Central memory CD8-positive, alpha-beta T cell (primary cell): ENCODE results near the gene ARRDC3.

Experiments
- ATAC-seq: fragments of 150-1000 bp; cut with Tn5 transposase; replicated peaks from 2 replicates; pipeline ENCODE4 v1.10.0; 2022; ENCODE audit warnings: mild to moderate bottlenecking, moderate FRiP score, moderate number of reproducible peaks; ENCODE audit not compliant: poor library complexity, severe bottlenecking; ENCODE audit errors: extremely low read depth
- DNase-seq, 2 donors: peaks; one replicate each; pipeline ENCODE4 v3.0.0; 2021; ENCODE audit warnings: low spot score in 2 of 2
- H3K27ac Mint-ChIP-seq: one replicate; pipeline ENCODE4 v1.8.0; 2022; ENCODE audit warnings: low read depth, mild to moderate bottlenecking, moderate library complexity, mixed read lengths
- H3K27me3 Mint-ChIP-seq: one replicate; pipeline ENCODE4 v1.8.0; 2022; ENCODE audit warnings: mixed read lengths
- H3K36me3 Mint-ChIP-seq: one replicate; pipeline ENCODE4 v1.8.0; 2022; ENCODE audit warnings: mild to moderate bottlenecking, moderate library complexity, mixed read lengths; ENCODE audit not compliant: insufficient read depth
- H3K4me1 Mint-ChIP-seq: one replicate; pipeline ENCODE4 v1.8.0; 2022; ENCODE audit warnings: mixed read lengths
- H3K4me3 Mint-ChIP-seq: one replicate; pipeline ENCODE4 v1.8.0; 2022; ENCODE audit warnings: mild to moderate bottlenecking, moderate library complexity, mixed read lengths
- H3K9me3 Mint-ChIP-seq: one replicate; pipeline ENCODE4 v1.8.0; 2022; ENCODE audit warnings: mixed read lengths

Gene ARRDC3

DNA sequence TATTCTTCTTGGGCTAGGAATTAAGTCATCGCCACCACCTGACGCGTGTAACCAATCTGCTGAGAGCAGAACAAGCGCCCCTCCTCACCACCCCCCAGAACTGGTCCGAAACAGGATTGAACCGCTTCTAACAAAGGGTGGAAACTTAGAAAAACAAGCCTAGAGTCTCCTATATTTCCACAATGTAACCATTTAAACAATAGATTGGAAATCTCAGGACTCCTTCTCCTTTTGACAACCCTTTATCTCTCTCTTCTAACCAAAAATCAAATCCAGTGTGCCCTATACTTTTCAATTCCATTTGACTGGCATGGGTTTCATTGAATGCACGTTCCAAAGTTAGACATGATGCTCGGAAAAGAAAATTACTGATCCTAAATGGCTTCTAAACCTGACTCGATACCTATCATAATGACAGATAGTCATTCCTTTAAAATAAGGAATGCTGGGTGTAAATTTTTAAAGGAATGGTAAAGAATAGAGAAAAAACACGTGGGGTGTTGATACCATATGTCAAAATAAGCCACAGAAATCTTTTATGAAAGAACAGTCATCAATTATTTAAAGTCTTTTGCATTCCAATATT is 1.2 kb downstream of the ARRDC3 start:
- ATAC-seq (peak; percentile 44), DNase-seq (peak in 1 of 2 donors; percentile 82)
- H3K9me3 Mint-ChIP-seq = no peaks in the 10 kb centered on the region
- peaks cover 37% of the 10 kb centered on the region for H3K4me1 Mint-ChIP-seq
- peak overlapping the region; percentile 90 for H3K4me3 Mint-ChIP-seq
- H3K27ac Mint-ChIP-seq = peak overlapping the region; percentile 100
- peaks cover 56% of the 10 kb centered on the region for H3K36me3 Mint-ChIP-seq
- H3K27me3 Mint-ChIP-seq = no peaks in the 10 kb centered on the region

DNA sequence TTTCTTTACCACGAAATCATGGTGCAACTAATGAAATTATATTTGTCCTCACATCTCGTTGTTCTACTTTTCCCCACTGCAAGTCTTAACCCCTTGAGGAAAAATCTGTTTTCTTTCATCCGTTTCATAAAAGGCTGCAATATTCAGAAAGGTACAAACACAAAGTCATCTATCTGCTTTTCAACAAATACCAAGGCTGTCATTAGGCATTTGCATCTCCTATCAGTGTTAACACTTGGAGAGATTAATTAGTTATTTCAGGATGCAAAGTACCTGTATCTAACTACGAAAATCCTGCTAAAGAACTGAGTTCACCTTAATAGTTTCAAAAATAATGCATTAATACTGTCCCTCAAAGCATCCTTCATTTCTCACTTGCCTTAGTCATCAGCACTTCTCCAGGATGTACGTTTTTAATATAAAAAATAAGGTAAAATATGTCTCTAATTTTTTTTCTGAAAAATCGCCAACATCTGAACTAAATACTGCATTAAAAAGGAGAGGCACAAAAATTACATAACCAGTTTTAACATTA is 1.8 kb downstream of the ARRDC3 start:
- peaks cover 37% of the 10 kb centered on the region for H3K4me1 Mint-ChIP-seq
- peaks cover 56% of the 10 kb centered on the region for H3K36me3 Mint-ChIP-seq
- ATAC-seq = no peak
- H3K9me3 Mint-ChIP-seq = no peaks in the 10 kb centered on the region
- no peaks in the 10 kb centered on the region for H3K27me3 Mint-ChIP-seq
- H3K27ac Mint-ChIP-seq = peak overlapping the region; percentile 100
- H3K4me3 Mint-ChIP-seq = peak overlapping the region; percentile 90
- DNase-seq = no peak

GRCh38 chr5:91380491-91381238 is 2.5 kb downstream of the ARRDC3 start:
- no peaks in the 10 kb centered on the region for H3K9me3 Mint-ChIP-seq
- DNase-seq (peak; percentile 96 to 98), ATAC-seq (peak; percentile 61)
- peak overlapping the region; percentile 90 for H3K4me3 Mint-ChIP-seq
- no peaks in the 10 kb centered on the region for H3K27me3 Mint-ChIP-seq
- H3K27ac Mint-ChIP-seq = peak overlapping the region; percentile 100
- H3K36me3 Mint-ChIP-seq = peaks cover 59% of the 10 kb centered on the region
- H3K4me1 Mint-ChIP-seq = peaks cover 37% of the 10 kb centered on the region

GRCh38 chr5:91379914-91380490 is 3.1 kb downstream of the ARRDC3 start:
- Mint-ChIP-seq H3K27ac (peak overlapping the region; percentile 100), H3K9me3 (no peaks in the 10 kb centered on the region), H3K27me3 (no peaks in the 10 kb centered on the region), H3K4me3 (peak overlapping the region; percentile 90), H3K36me3 (peaks cover 65% of the 10 kb centered on the region), H3K4me1 (peaks cover 40% of the 10 kb centered on the region)
- ATAC-seq (peak; percentile 61), DNase-seq (peak; percentile 86 to 96)

DNA sequence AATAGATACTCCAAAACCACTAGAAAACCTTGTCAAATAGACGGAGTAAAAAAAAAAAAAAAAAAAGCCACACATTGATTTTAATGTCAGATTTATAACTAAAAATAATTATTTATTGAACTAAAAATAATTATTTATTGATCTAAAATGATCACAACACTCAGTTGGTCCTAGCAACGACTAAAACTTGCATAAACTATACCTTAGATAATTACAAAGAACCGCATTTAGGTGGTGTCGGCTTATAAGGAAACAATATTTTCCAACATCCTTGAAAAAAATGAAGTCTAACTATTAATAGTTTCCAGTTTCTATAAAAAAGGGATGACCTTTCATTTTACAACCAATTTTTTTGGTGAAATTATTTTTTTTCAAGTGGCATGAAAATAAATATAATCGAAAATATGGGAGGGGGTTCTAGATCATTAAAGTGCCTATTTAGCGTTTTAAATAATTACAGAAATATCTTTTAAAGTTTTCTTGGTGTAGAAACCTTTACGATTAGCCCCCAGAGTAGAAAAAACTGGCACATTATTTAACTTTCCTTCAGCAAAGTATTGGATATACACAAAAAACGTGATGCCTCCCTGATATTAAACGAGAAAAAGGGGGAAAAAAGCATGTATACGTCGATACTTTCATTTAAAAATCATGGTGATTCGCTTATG is 3.7 kb downstream of the ARRDC3 start:
- H3K27me3 Mint-ChIP-seq = no peaks in the 10 kb centered on the region
- H3K36me3 Mint-ChIP-seq = peaks cover 71% of the 10 kb centered on the region
- H3K9me3 Mint-ChIP-seq = no peaks in the 10 kb centered on the region
- peak overlapping the region; percentile 90 for H3K4me3 Mint-ChIP-seq
- H3K27ac Mint-ChIP-seq = peak overlapping the region; percentile 100
- no peak for ATAC-seq
- H3K4me1 Mint-ChIP-seq = peaks cover 38% of the 10 kb centered on the region
- no peak for DNase-seq

DNA sequence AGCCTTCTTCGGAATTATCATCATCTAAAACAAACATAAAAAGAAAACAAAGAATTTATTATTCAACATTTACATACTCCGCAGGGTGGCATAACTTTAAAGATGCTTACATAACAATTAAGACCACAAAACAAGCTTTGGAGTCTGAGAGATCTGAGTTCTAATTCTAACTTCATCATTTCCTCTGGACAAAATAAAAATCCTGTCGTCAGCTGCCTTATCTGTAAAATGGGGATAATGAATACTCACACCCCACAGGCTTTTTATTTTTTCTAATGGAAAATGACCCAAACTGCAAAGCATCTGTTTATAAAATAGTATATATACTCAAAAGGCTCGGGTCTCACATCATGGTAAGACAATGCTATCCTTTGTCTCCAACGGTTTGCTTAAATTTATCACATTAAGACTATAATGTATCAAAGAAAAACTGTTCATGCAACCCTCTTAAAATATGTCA is 4.3 kb downstream of the ARRDC3 start:
- ATAC-seq = no peak
- H3K4me1 Mint-ChIP-seq = peaks cover 32% of the 10 kb centered on the region
- peaks cover 76% of the 10 kb centered on the region for H3K36me3 Mint-ChIP-seq

DNA sequence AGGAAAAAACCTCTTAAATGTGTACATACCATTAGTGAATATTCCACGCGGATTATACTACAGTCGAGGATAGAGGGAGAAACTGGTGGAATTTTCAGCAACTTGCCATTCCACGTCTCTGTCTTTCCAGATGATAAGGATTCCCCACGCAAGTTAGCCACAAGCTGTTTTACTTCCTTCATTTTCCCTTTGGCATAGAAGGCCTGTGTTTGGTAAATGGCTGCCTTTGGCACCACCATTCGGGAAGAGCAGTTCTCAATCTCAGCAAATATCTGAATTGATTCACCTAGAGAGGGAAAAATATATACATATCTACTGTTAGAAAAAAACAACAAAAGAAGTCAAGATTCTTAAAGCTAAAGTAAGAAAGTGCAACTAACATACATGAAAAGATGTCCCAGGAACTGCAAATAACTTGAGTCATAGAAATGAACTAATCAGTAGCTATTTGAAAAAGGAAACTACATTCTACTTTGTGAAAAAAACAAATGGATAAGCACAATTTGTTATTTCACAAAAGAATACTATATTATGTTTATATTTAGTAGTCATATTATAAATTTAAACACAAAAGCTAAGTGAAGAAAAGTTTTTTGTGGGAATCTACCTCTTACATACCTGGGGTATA is 8.1 kb downstream of the ARRDC3 start:
- peak overlapping the region; percentile 55 for H3K27ac Mint-ChIP-seq
- H3K36me3 Mint-ChIP-seq = peaks cover 74% of the 10 kb centered on the region
- H3K9me3 Mint-ChIP-seq = no peaks in the 10 kb centered on the region
- no peak for DNase-seq
- no peak for ATAC-seq
- peaks cover 37% of the 10 kb centered on the region for H3K4me1 Mint-ChIP-seq
- H3K27me3 Mint-ChIP-seq = no peaks in the 10 kb centered on the region
- H3K4me3 Mint-ChIP-seq = no peak overlapping the region

More for the DNA sequence above, 4.3 kb downstream of the ARRDC3 start:
- H3K9me3 Mint-ChIP-seq = no peaks in the 10 kb centered on the region
- H3K27ac Mint-ChIP-seq = peak overlapping the region; percentile 100
- peak overlapping the region; percentile 90 for H3K4me3 Mint-ChIP-seq
- no peak for DNase-seq
- H3K27me3 Mint-ChIP-seq = no peaks in the 10 kb centered on the region

DNA sequence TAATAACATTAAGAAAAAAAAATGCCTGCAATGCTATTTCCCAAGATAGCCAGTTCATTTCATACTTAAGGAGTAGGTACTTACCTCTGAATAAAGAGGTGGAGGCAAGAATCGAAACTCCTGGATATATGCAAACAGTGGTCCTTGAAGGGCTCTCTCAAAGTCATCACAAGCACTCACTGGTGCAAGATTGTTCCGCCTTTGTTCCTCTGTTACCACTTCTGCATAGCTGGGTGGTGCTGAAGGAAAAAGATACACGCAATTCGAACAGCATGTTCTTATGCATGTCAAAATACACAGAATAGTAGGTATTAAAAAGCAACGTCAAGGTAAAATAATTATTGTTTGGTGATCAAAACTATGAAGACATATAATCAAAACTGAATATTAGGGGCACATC is 9.5 kb downstream of the ARRDC3 start:
- Mint-ChIP-seq H3K4me3 (no peak overlapping the region), H3K27me3 (no peaks in the 10 kb centered on the region), H3K4me1 (peaks cover 33% of the 10 kb centered on the region), H3K9me3 (no peaks in the 10 kb centered on the region), H3K36me3 (peaks cover 74% of the 10 kb centered on the region), H3K27ac (peak overlapping the region; percentile 4)
- ATAC-seq = no peak
- DNase-seq = no peak

DNA sequence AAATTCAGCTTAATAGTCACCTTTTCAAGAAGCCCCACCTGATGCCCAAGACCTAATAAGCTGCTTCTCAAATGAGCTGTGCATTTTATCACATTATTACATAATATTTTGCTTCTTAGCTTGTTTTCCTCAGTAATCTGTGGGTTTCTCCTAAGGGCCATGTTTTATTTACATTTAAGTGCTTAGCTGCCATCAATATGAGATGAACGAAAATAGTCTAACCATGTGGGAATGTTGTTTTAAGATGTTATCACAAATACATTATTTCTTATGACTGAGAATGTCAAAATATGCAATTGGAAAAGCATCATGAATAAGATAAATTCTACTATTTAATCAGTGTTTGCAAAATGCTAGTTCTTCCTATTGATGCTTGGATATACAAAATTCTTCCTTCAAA is 10.1 kb downstream of the ARRDC3 start:
- no peaks in the 10 kb centered on the region for H3K9me3 Mint-ChIP-seq
- no peak overlapping the region for H3K4me3 Mint-ChIP-seq
- H3K27me3 Mint-ChIP-seq = no peaks in the 10 kb centered on the region
- H3K36me3 Mint-ChIP-seq = peaks cover 79% of the 10 kb centered on the region
- DNase-seq (no peak), ATAC-seq (no peak)
- H3K27ac Mint-ChIP-seq = peak overlapping the region; percentile 86
- H3K4me1 Mint-ChIP-seq = peaks cover 33% of the 10 kb centered on the region

GRCh38 chr5:91369480-91369879 is 13.6 kb downstream of the ARRDC3 start:
- no peak for DNase-seq
- no peak overlapping the region for H3K27ac Mint-ChIP-seq
- no peaks in the 10 kb centered on the region for H3K9me3 Mint-ChIP-seq
- peaks cover 68% of the 10 kb centered on the region for H3K36me3 Mint-ChIP-seq
- no peak for ATAC-seq
- H3K27me3 Mint-ChIP-seq = no peaks in the 10 kb centered on the region
- no peak overlapping the region for H3K4me3 Mint-ChIP-seq
- H3K4me1 Mint-ChIP-seq = peaks cover 22% of the 10 kb centered on the region

GRCh38 chr5:91367908-91368648 is 15.0 kb downstream of the ARRDC3 start:
- Mint-ChIP-seq H3K9me3 (no peaks in the 10 kb centered on the region), H3K27me3 (no peaks in the 10 kb centered on the region), H3K4me1 (peaks cover 22% of the 10 kb centered on the region), H3K36me3 (peaks cover 57% of the 10 kb centered on the region), H3K27ac (peak overlapping the region; percentile 46), H3K4me3 (no peak overlapping the region)
- DNase-seq = no peak
- no peak for ATAC-seq
